ENCODE data around the gene FAM170B.
A peak's percentile ranks its signal among the peaks of the same experiment; 100 is the strongest.

FAM170B gene

DNA sequence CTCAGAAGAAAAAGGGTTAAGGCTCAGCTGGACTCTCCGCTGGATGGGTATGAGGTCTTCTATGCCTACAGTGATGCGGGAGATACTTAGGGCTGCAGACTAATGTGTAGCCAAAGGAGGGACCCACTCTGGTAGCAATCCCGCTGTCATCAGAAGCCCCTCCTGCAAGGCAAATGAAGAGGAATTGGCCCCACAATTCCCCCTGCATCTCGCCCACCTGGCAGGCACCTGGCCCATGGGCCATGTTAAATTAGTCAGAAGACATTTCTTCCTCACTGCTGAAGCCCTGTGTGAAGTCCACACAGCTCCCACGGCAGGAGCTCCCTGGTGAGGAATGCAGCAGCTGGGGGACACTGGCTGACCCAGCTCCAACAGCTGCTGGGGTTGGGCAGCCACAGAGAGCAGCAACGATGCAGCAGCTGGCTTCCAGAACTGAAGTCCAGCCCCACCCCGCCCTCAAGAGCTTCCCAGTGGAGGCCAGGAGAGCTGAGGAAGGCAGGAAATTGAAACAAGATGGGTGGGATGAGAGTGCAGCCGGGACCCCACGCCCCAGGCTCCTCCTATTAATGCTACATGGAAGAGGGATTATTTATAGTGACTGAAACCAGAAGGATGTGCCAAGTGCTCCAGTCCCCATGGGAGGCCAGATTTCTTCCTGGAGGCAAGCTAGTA, 24.0 kb downstream of the FAM170B start:
- peaks cover 0 to 8% of the 10 kb centered on the region in 2 experiments; a peak in 1 of 3 replicates for H3K36me3 ChIP-seq (ENCODE audit: control insufficient read depth in 2 of 2, insufficient read depth in 1 of 2, low read length in 2 of 2)
- no peak overlapping the region for H3K27ac ChIP-seq (ENCODE audit: extremely low read depth, low read depth, low read length)
- POLR2A ChIA-PET = no interaction called here
- CTCF ChIA-PET = interaction anchor here (0.7 kb wide), 1 partner anchor 174 kb away, joined by 3 read pairs; no protein-coding TSS in a partner anchor
- no peaks in the 10 kb centered on the region for H3K9me3 ChIP-seq (ENCODE audit: control insufficient read depth, insufficient read depth, low read depth, low read length)
- no peaks in the 10 kb centered on the region for H3K4me1 ChIP-seq (ENCODE audit: control insufficient read depth, insufficient read depth, low read length)
- no peak overlapping the region for H3K4me3 ChIP-seq (ENCODE audit: low read depth, low read length)
- no peak for TF ChIP-seq ZNF175 (tag by site-specific recombination; IDR thresholded peaks at IDR 0.05)
- TF ChIP-seq SP3 (tag by site-specific recombination; IDR thresholded peaks at IDR 0.05) = no peak
- TF ChIP-seq ZNF223 (tag by site-specific recombination; IDR thresholded peaks at IDR 0.05) = no peak
- TF ChIP-seq, protein P1, sequence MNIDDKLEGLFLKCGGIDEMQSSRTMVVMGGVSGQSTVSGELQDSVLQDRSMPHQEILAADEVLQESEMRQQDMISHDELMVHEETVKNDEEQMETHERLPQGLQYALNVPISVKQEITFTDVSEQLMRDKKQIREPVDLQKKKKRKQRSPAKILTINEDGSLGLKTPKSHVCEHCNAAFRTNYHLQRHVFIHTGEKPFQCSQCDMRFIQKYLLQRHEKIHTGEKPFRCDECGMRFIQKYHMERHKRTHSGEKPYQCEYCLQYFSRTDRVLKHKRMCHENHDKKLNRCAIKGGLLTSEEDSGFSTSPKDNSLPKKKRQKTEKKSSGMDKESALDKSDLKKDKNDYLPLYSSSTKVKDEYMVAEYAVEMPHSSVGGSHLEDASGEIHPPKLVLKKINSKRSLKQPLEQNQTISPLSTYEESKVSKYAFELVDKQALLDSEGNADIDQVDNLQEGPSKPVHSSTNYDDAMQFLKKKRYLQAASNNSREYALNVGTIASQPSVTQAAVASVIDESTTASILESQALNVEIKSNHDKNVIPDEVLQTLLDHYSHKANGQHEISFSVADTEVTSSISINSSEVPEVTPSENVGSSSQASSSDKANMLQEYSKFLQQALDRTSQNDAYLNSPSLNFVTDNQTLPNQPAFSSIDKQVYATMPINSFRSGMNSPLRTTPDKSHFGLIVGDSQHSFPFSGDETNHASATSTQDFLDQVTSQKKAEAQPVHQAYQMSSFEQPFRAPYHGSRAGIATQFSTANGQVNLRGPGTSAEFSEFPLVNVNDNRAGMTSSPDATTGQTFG (tag by site-specific recombination; IDR thresholded peaks at IDR 0.05; ENCODE audit: borderline replicate concordance) = no peak
- TF ChIP-seq KLF7 (tag by site-specific recombination; IDR thresholded peaks at IDR 0.05; ENCODE audit: borderline replicate concordance) = no peak
- TF ChIP-seq ZIC2 (tag by site-specific recombination; IDR thresholded peaks at IDR 0.05) = 0 out of 2 replicates have a peak, but pooled peaks have one; percentile 10
- peak; percentile 57 for TF ChIP-seq KLF1 (tag by site-specific recombination; IDR thresholded peaks at IDR 0.05)
- TF ChIP-seq, protein P2, sequence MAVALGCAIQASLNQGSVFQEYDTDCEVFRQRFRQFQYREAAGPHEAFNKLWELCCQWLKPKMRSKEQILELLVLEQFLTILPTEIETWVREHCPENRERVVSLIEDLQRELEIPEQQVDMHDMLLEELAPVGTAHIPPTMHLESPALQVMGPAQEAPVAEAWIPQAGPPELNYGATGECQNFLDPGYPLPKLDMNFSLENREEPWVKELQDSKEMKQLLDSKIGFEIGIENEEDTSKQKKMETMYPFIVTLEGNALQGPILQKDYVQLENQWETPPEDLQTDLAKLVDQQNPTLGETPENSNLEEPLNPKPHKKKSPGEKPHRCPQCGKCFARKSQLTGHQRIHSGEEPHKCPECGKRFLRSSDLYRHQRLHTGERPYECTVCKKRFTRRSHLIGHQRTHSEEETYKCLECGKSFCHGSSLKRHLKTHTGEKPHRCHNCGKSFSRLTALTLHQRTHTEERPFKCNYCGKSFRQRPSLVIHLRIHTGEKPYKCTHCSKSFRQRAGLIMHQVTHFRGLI (tag by site-specific recombination; IDR thresholded peaks at IDR 0.05) = no peak

DNA sequence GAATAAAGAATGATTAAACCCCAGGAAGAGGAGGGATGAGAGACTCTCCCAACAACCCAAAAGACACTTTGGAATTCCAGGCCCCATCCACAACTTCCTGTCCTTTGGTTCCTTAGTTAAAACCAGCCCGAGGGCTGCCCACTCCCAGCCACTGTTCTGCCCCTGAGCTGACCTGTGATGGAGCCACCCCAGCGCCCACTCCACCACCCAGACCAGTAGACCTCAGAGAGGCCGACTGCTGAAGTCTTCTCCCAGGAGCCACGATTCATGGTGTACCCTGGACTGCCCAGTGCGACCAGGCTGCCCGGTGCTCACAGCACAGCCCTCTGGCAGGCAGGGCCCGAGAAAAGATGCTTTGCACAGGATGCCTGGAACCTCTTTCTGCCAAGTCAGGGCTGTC, 25.2 kb downstream of the FAM170B start:
- TF ChIP-seq PATZ1 (tag by site-specific recombination; IDR thresholded peaks at IDR 0.05) (no peak), KLF1 (tag by site-specific recombination; IDR thresholded peaks at IDR 0.05) (no peak), ELK4 (IDR thresholded peaks at IDR 0.05; ENCODE audit: borderline replicate concordance, low read depth, low read length) (no peak), ZBTB1 (tag by site-specific recombination; IDR thresholded peaks at IDR 0.05) (no peak), ZFP3 (tag by site-specific recombination; IDR thresholded peaks at IDR 0.05; ENCODE audit: low read depth) (no peak), ZBTB20 (tag by site-specific recombination; IDR thresholded peaks at IDR 0.05) (no peak)
- POLR2A ChIA-PET = no interaction called here
- no peak overlapping the region for H3K4me3 ChIP-seq (ENCODE audit: low read depth, low read length)
- no peaks in the 10 kb centered on the region for H3K4me1 ChIP-seq (ENCODE audit: control insufficient read depth, insufficient read depth, low read length)
- no peak overlapping the region for H3K27ac ChIP-seq (ENCODE audit: extremely low read depth, low read depth, low read length)
- no peaks in the 10 kb centered on the region for H3K9me3 ChIP-seq (ENCODE audit: control insufficient read depth, insufficient read depth, low read depth, low read length)
- peaks cover 0 to 8% of the 10 kb centered on the region in 2 experiments; a peak in 1 of 3 replicates for H3K36me3 ChIP-seq (ENCODE audit: control insufficient read depth in 2 of 2, insufficient read depth in 1 of 2, low read length in 2 of 2)
- CTCF ChIA-PET = interaction anchor here (0.7 kb wide), 1 partner anchor 450 kb away, joined by 3 read pairs; no protein-coding TSS in a partner anchor

- Histone ChIP-seq H3K4me1 (ENCODE audit: control insufficient read depth, insufficient read depth, low read length) (no peaks in the 10 kb centered on the region), H3K36me3 (ENCODE audit: control insufficient read depth in 2 of 2, insufficient read depth in 1 of 2, low read length in 2 of 2) (peaks cover 0 to 8% of the 10 kb centered on the region in 2 experiments; a peak in 1 of 3 replicates), H3K27ac (ENCODE audit: extremely low read depth, low read depth, low read length) (no peak overlapping the region), H3K4me3 (ENCODE audit: low read depth, low read length) (no peak overlapping the region), H3K9me3 (ENCODE audit: control insufficient read depth, insufficient read depth, low read depth, low read length) (no peaks in the 10 kb centered on the region)
- POLR2A ChIA-PET = no interaction called here
- CTCF ChIA-PET = no interaction called here
- TF ChIP-seq KLF7 (tag by site-specific recombination; IDR thresholded peaks at IDR 0.05; ENCODE audit: borderline replicate concordance) (no peak), ZNF23 (tag by site-specific recombination; IDR thresholded peaks at IDR 0.05; ENCODE audit: borderline replicate concordance) (no peak), GFI1B (tag by site-specific recombination; IDR thresholded peaks at IDR 0.05) (no peak), ZNF561 (tag by site-specific recombination; IDR thresholded peaks at IDR 0.05; ENCODE audit: borderline replicate concordance) (no peak), YY1 (tag by site-specific recombination; IDR thresholded peaks at IDR 0.05) (no peak), ZNF404 (tag by site-specific recombination; IDR thresholded peaks at IDR 0.05) (no peak), ELK4 (IDR thresholded peaks at IDR 0.05; ENCODE audit: borderline replicate concordance, low read depth, low read length) (no peak), ZNF146 (tag by site-specific recombination; IDR thresholded peaks at IDR 0.05) (no peak)
- TF ChIP-seq, protein P3, sequence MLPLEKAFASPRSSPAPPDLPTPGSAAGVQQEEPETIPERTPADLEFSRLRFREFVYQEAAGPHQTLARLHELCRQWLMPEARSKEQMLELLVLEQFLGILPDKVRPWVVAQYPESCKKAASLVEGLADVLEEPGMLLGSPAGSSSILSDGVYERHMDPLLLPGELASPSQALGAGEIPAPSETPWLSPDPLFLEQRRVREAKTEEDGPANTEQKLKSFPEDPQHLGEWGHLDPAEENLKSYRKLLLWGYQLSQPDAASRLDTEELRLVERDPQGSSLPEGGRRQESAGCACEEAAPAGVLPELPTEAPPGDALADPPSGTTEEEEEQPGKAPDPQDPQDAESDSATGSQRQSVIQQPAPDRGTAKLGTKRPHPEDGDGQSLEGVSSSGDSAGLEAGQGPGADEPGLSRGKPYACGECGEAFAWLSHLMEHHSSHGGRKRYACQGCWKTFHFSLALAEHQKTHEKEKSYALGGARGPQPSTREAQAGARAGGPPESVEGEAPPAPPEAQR (tag by site-specific recombination; IDR thresholded peaks at IDR 0.05) = no peak
Measured at GRCh38 chr10:49107887-49108267, 25.9 kb downstream of the FAM170B start.
